Measurements from ENCODE around the gene GYG2. TPM values are rescaled to one million over a fixed set of nuclear protein-coding genes. Genes with fewer than 3 reads are reported as not detected.

Gene GYG2
- polyA plus RNA-seq, 1 donor from 2014 or later: 6.3 TPM

DNA sequence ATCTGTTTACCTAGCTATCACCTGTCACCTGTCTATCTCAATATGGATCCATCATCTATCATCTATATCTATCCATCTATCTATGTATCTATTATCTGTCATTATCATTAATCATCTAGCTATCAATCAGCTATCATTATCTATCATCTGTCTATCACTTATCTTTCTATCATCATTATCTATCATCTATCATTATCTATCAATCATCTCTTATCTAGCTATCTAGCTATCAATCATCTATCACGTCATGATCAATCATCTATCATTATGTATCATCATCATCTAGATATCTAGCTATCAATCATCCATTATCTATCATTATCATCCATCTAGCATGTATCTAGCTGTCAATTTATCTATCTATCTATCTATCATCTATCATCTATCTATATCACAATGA, 92.5 kb downstream of the GYG2 start:
- H3K9me2 ChIP-seq (ENCODE audit: insufficient read depth, low read length): no peaks in the 10 kb centered on the region

DNA sequence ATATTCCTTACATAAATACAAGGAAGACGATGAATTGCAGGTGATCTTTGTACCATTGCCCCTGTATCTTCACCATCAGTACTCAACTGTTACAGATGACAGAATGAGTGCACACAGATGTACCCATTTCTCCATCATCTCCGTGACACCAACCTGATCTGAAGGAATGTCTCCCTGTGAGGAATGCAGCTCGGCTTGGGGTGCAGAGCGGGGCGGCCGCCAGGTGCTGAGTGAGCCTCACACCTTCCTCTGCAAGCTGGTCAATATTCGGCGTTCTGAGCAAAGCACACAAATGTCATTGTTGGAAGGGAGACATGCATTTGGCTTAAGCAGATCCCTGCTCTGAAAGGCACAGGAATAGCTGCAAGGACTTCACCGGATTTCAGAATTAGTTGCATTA, 93.0 kb downstream of the GYG2 start:
- H3K79me2 ChIP-seq (replicated peaks; ENCODE audit: insufficient read depth, low read length): no peaks in the 10 kb centered on the region
- H2AFZ ChIP-seq (ENCODE audit: low read depth, low read length): no peak overlapping the region
- no peaks in the 10 kb centered on the region for H3K27me3 ChIP-seq (ENCODE audit: insufficient read depth, low read depth, low read length)
- no peak overlapping the region for H3K27ac ChIP-seq (ENCODE audit: low read length)
- H3K9me3 ChIP-seq (ENCODE audit: low read length): no peaks in the 10 kb centered on the region
- no peak overlapping the region for H3K4me3 ChIP-seq (ENCODE audit: low read length)
- H3F3A ChIP-seq (ENCODE audit: insufficient read depth, low read length, poor library complexity, severe bottlenecking): no peaks in the 10 kb centered on the region
- H3K9me2 ChIP-seq (ENCODE audit: insufficient read depth, low read length): no peaks in the 10 kb centered on the region
- H3K9ac ChIP-seq (ENCODE audit: low read length): no peak overlapping the region
- H3K4me2 ChIP-seq (ENCODE audit: low read length): no peak overlapping the region
- no peaks in the 10 kb centered on the region for H4K20me1 ChIP-seq (ENCODE audit: insufficient read depth)
- TF ChIP-seq TAF1 (IDR thresholded peaks at IDR 0.05; ENCODE audit: low read depth) (no peak), EP300 (conservative IDR thresholded peaks at IDR 0.05; ENCODE audit: poor library complexity, severe bottlenecking) (no peak), RAD21 (conservative IDR thresholded peaks at IDR 0.05) (no peak), EZH2 (IDR thresholded peaks at IDR 0.05; ENCODE audit: borderline replicate concordance, insufficient read depth, low read length, poor library complexity, severe bottlenecking) (no peak), SMC3 (conservative IDR thresholded peaks at IDR 0.05; ENCODE audit: poor library complexity) (no peak), MXI1 (conservative IDR thresholded peaks at IDR 0.05; ENCODE audit: poor library complexity, severe bottlenecking) (no peak), POLR2AphosphoS5 (IDR thresholded peaks at IDR 0.05) (no peak)
- TF ChIP-seq, protein P1, sequence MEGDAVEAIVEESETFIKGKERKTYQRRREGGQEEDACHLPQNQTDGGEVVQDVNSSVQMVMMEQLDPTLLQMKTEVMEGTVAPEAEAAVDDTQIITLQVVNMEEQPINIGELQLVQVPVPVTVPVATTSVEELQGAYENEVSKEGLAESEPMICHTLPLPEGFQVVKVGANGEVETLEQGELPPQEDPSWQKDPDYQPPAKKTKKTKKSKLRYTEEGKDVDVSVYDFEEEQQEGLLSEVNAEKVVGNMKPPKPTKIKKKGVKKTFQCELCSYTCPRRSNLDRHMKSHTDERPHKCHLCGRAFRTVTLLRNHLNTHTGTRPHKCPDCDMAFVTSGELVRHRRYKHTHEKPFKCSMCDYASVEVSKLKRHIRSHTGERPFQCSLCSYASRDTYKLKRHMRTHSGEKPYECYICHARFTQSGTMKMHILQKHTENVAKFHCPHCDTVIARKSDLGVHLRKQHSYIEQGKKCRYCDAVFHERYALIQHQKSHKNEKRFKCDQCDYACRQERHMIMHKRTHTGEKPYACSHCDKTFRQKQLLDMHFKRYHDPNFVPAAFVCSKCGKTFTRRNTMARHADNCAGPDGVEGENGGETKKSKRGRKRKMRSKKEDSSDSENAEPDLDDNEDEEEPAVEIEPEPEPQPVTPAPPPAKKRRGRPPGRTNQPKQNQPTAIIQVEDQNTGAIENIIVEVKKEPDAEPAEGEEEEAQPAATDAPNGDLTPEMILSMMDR (IDR thresholded peaks at IDR 0.05; ENCODE audit: poor library complexity, severe bottlenecking): no peak
- TF ChIP-seq, protein P2, sequence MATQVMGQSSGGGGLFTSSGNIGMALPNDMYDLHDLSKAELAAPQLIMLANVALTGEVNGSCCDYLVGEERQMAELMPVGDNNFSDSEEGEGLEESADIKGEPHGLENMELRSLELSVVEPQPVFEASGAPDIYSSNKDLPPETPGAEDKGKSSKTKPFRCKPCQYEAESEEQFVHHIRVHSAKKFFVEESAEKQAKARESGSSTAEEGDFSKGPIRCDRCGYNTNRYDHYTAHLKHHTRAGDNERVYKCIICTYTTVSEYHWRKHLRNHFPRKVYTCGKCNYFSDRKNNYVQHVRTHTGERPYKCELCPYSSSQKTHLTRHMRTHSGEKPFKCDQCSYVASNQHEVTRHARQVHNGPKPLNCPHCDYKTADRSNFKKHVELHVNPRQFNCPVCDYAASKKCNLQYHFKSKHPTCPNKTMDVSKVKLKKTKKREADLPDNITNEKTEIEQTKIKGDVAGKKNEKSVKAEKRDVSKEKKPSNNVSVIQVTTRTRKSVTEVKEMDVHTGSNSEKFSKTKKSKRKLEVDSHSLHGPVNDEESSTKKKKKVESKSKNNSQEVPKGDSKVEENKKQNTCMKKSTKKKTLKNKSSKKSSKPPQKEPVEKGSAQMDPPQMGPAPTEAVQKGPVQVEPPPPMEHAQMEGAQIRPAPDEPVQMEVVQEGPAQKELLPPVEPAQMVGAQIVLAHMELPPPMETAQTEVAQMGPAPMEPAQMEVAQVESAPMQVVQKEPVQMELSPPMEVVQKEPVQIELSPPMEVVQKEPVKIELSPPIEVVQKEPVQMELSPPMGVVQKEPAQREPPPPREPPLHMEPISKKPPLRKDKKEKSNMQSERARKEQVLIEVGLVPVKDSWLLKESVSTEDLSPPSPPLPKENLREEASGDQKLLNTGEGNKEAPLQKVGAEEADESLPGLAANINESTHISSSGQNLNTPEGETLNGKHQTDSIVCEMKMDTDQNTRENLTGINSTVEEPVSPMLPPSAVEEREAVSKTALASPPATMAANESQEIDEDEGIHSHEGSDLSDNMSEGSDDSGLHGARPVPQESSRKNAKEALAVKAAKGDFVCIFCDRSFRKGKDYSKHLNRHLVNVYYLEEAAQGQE (IDR thresholded peaks at IDR 0.05; ENCODE audit: borderline replicate concordance): no peak
- no peaks in the 10 kb centered on the region for H3K36me3 ChIP-seq (ENCODE audit: insufficient read depth, low read length)

More for the DNA sequence above, 92.5 kb downstream of the GYG2 start:
- Histone ChIP-seq H3K27ac (ENCODE audit: low read length) (no peak overlapping the region), H2AFZ (ENCODE audit: low read depth, low read length) (no peak overlapping the region), H3F3A (ENCODE audit: insufficient read depth, low read length, poor library complexity, severe bottlenecking) (no peaks in the 10 kb centered on the region), H3K4me2 (ENCODE audit: low read length) (no peak overlapping the region), H3K4me3 (ENCODE audit: low read length) (no peak overlapping the region), H3K9me3 (ENCODE audit: low read length) (no peaks in the 10 kb centered on the region), H3K36me3 (ENCODE audit: insufficient read depth, low read length) (no peaks in the 10 kb centered on the region), H3K9ac (ENCODE audit: low read length) (no peak overlapping the region), H4K20me1 (ENCODE audit: insufficient read depth) (no peaks in the 10 kb centered on the region), H3K79me2 (replicated peaks; ENCODE audit: insufficient read depth, low read length) (no peaks in the 10 kb centered on the region), H3K27me3 (ENCODE audit: insufficient read depth, low read depth, low read length) (no peaks in the 10 kb centered on the region)
- TF ChIP-seq, protein P2 (IDR thresholded peaks at IDR 0.05; ENCODE audit: borderline replicate concordance): no peak
- peak; percentile 85 for TF ChIP-seq EP300 (conservative IDR thresholded peaks at IDR 0.05; ENCODE audit: poor library complexity, severe bottlenecking)

Data from neural cell (in vitro differentiated cells).